GM21717 (cell line): ENCODE measurements around the gene SRI.

Source experiments
- ATAC-seq: cut with Tn5 transposase; IDR thresholded peaks from one replicate; pipeline ENCODE4 v1.9.1; 2021; ENCODE audit warnings: mild to moderate bottlenecking, moderate library complexity; ENCODE audit not compliant: unreplicated experiment

The SRI gene

DNA sequence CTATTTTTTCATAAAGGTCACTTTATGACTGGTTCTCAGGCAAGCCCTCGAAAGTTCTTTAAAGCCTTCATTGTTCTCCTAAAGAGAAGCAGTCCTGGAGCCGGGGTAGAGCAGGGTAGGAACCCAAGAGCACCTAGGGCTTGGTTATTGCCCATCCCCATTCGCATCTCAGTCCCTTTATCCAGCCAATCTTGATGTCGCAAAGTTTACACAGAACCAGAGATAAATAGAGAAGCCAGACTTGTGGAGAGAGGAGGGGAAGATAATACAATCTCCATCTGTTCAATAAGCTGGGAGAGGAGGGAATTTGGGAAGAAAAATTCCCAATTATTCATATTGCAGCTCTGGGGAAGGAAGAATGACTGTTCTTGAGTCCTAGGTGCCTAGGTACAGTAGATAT, 6.4 kb upstream of the SRI start:
- ATAC-seq: no peak

GRCh38 chr7:88224601-88225275, 4.9 kb upstream of the SRI start:
- no peak for ATAC-seq

DNA sequence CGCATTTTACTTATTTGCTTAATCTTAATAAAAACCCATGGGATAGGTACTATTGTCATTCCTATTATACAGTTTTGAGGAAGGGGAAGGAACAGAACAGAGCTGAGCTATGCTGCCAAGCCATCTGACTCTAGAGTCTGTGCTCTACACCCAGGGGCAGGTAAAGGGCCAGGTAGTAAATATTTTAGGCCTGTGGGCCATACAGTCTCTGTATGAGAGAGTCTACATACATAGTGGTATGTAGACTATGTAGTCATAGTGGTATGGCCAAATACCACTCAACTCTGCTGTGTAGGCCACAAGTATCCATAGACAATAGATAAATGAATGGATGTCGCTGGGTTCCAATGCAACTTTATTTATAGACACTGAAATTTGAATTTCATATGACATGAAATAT, 3.4 kb upstream of the SRI start:
- ATAC-seq: no peak

GRCh38 chr7:88218836-88219605, 817 bp downstream of the SRI start:
- peak; percentile 43 for ATAC-seq

GRCh38 chr7:88218429-88218745, 1.5 kb downstream of the SRI start:
- ATAC-seq: no peak

- peak; percentile 78 for ATAC-seq
Measured at GRCh38 chr7:88217675-88218428, 2.0 kb downstream of the SRI start.

DNA sequence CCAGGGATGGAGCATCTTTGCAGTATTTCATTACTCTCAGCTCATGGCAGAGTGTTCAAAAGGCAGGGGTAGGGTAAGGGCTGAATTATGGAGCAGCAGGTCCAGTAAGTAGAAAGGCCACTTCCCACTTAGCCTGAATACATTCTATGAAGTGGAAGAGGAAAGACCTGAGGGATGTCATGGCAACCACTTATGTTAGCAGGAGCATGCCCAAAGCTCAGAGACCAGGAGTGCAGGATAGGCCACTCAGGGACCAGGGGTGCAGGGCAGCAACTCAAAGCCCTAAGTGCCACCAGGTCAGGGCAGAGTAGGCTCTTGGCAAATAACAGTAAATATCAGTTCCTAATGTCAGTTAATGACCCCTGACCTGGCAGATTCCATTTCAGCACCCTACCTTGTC, 3.6 kb downstream of the SRI start:
- ATAC-seq: no peak

DNA sequence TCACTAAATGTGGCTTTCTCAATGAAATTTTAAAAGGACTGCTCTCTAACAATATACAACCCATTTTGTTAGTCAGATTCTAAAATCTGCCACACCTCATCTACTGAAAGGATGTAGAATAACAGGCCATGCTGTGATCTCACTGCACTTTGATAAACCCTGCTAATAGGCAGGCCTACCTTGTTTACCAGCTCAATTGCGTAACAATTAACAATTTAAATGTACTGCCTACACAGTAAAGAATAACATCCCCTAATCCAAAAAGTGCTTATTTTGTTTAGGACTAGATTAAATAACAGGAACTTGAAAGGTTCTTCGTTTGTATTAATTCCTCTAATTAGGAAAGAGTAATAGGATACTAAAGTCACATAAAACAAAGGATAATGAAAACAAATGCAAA, 4.5 kb downstream of the SRI start:
- ATAC-seq: no peak

DNA sequence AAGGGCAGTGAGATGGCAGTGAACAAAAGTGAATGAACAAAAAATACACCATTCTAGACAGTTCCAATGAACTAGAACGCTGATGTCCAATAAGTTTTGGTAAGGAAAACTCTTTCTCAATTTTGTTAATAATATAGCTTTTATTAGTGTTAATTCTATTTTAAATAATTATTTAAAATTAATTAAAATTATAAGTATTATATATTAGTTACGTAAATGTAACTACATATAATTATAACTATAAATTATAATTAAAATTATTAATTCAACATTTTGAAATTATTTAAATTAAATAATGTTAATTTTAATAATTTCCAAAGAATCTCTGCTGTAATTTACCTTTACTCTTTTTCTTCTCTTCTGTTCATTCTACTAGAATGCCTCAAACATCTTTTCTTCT, 5.4 kb downstream of the SRI start:
- ATAC-seq: no peak

DNA sequence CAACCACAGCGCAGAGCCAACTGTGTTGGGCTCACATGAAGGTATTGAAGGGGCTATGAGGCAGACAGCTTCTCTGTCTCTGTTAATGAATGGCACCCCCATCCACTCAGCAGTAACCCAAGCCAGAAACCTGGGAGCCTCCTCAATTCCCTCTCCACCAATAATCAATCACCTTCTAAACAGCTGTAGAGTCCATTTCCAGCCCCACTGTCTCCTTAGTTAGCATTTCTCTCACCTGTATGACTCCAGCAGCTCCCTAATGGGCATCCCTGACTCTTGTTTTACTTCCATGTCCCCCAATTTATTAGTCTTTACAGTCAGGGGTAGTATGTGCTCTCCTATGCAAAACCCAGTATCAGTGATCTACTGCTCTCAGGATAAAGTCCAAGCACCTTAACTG, 6.9 kb downstream of the SRI start:
- no peak for ATAC-seq

DNA sequence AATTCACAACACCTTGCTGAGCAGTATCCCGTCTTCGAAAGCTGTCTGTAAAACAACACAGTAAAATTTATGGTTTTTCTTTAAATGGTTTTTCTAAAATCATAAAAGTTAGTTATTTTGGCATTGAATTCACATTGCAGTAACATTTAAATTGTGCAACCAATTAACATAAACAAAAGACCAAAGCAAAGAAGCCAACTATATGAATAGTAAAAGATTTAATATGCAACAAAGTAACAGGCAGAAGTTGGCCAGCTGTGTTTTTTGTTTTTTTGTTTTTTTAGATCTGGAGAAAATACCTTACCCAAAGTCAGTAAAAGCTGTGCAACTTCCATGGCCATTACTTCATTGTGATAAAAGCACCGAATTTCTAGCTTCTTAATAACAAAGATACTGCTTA, 11.3 kb downstream of the SRI start:
- ATAC-seq: no peak

DNA sequence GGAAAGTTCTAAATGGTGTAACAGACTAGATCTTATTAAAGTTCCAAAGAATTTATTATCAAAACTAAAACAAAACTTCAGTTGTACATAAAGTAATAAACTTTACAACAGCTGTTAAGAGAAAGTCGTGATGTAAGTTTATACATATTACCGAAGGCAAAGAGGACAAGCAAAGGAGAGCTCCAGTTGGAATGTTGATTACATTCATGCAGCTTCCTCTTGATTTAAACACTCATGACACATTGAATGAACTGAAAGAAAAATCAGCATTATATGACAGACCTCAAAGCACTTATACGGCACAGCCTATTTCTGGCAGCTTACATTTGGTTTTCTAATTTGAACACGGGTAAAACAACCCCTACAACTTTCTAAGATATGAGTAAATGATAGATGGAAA, 13.6 kb downstream of the SRI start:
- ATAC-seq: no peak

DNA sequence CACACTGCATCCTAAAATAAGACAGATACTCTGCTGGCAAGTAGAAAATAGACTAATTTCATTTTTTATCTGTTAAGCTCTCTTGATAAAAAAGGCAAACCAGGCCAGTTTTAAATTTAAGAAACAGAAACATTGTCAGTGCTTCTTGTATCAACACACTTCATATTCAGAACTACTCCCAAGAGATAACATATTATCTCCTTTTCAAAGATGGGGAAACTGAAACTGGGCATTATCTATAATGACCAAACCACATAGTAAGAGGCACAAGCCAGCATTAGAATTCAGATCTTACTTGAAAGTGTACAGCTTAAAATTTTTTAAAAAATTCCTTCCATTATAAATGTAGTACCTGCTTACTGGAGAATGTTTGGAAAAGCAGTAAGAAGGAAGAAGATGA, 14.7 kb downstream of the SRI start:
- ATAC-seq: no peak

DNA sequence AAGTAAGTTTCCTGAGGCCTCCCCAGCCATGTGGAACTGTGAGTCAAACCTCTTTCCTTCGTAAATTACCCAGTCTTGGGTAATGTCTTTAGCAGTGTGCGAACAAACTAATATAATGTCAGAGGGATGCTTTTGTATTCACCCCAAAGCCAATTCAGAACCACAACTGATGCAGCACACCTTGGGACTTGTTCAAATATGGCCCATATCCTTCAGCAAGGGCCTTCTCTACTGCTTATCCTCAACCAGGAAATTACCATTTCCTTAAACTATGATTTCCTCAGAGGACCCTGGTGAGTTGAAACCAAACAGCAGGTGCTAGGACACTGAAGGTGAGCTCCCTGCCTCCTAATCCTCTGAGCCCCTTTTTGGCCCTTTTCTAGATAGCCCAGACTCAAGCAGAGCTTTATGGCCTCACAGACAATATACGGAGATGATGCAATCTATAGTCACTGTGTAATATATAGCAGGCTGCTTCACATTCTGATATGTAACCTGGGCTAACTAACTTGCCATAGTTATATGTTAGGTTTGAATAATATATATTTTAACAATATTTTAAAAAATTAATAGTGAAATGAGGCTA, 15.2 kb downstream of the SRI start:
- ATAC-seq: no peak

DNA sequence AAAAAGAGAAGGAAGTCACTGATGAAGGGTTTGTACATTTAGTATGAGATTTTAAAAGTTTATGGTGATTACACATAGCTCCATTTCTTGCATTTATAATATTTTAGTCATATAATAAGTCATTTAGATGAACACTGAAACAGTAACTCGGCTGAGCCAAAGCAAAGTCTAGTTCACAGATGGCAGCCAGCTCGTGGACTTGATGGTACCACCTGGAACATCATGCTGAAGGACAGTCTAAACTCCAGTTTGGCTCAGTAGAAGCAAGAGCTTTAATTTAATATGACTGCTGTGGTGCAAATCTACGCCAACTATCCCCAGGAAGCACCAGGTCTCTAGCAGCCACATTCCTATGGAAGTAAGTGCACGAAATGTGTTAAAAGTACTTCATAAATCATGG, 16.4 kb downstream of the SRI start:
- ATAC-seq: no peak

GRCh38 chr7:88202799-88203198, 17.0 kb downstream of the SRI start:
- no peak for ATAC-seq

- peak; percentile 63 for ATAC-seq
Measured at GRCh38 chr7:88202278-88202677, 17.6 kb downstream of the SRI start.

DNA sequence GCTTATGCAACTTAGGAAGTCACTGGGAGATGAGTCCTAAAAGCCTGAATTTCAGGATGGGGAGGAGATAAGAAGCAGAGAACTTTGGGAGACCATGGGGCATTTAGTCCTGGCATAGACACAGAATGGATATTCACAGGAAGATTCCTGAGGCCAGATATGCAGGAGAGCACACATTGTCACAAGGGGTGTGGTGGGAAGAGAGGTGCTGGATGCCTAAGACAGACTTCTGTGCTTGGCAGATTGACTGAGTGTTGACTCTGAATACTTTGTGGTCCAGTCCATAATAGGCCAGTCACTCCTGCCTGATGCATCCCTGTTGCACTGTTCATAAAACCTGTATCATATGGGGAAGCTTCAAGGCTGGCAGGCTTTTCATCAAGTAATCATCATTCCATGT, 18.5 kb downstream of the SRI start:
- no peak for ATAC-seq

DNA sequence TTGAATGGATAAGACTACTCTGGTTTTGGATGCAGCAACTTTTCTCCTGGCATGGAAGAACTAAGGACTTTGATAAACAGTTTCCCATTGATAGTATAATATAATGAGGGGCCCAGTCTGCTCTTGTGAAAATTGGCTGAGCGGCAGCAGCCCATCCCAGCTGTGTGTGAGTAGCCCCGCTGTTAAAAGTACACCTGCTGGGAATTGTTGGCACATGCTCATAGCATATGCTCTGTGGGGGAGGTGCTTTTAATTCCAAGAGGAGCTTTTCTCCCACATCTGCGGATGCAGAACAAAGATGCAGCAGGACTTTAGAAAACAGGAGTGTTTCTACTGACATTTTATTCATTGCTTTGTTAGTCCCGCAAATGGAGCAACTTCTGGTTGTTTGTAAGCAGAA, 19.0 kb downstream of the SRI start:
- ATAC-seq: no peak

- no peak for ATAC-seq
Measured at GRCh38 chr7:88200261-88200660, 19.6 kb downstream of the SRI start.

DNA sequence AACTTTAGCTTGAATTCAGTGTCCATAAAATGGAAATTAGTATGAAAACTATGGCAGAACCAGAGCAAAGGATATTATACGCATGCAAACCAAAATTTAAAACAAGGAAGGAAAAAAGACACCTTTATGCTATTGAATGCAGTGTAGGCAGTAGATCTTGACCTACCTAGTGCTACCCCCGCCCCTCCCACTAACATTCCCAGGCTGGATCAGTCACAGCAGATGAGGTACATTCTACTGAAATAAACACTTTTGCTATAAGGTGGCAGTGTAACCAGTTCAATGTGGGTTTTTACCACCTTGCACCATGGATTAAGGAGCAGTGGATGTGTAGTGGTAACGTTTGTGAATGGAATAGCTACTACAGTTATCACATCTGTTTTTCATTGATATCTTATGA, 27.9 kb downstream of the SRI start:
- ATAC-seq: no peak

- no peak for ATAC-seq
Measured at GRCh38 chr7:88185650-88186049, 34.2 kb downstream of the SRI start.
